Articular chondrocyte of knee joint (primary cell): ENCODE results near the gene SPATA31A1. TPM values are rescaled to one million over a fixed set of nuclear protein-coding genes. Genes with fewer than 3 reads are reported as not detected.

Experiments
- total RNA-seq: library from RNA; depleted of rRNA; stranded (reverse); fragments of >200 nt; gene quantifications from 2 replicates; pipeline ENCODE4 v1.2.3, GENCODE V29; 2012

Gene SPATA31A1
- not detected in 2 replicates for total RNA-seq

GRCh38 chr9:39355369-39355768, at the start of gene SPATA31A1:
Gene SPATA31A1, plus strand, starts transcription at chr9:39355669. Its CDS starts 62 bp downstream, at chr9:39355731.

Other genes starting within 250 kb of the SPATA31A1 start
- 0.39 and 1.2 TPM in 2 replicates for gene CNTNAP3, start 67.5 kb upstream of the SPATA31A1 start, total RNA-seq